ENCODE data around the gene AUTS2. TPM values are rescaled to one million over a fixed set of nuclear protein-coding genes. Genes with fewer than 3 reads are reported as not detected.

Gene AUTS2
- total and polyA plus RNA-seq, 2 of the 8 experiments (the other 6 are each of a cell fraction or from before 2014, with no cell fraction given), result 25.9 to 101 TPM

GRCh38 chr7:70405241-70405640, 807.0 kb downstream of the AUTS2 start (continued):
- no peak for TF ChIP-seq POU5F1 (IDR thresholded peaks at IDR 0.05; ENCODE audit: low read depth, low read length)
- no peak for TF ChIP-seq TEAD4 (IDR thresholded peaks at IDR 0.05; ENCODE audit: low read depth, low read length)
- TF ChIP-seq CBX5 (IDR thresholded peaks at IDR 0.05; ENCODE audit: low read depth, low read length), result no peak
